Testis (tissue), 3 donors: ENCODE data around the gene MTUS2. TPM values are rescaled to one million over a fixed set of nuclear protein-coding genes. Genes with fewer than 3 reads are reported as not detected.

ENCODE experiments used
- DNase-seq: peaks from one replicate; pipeline ENCODE4 v3.0.0-alpha.2; 2019
- H3K27ac ChIP-seq, 2 donors: fragments of 200-600 bp; sonication (generic); one replicate each; pipeline ENCODE4 v1.5.1; 2019
- H3K27me3 ChIP-seq: fragments of 200-600 bp; sonication (generic); one replicate; pipeline ENCODE4 v1.5.1; 2019
- H3K36me3 ChIP-seq: fragments of 200-600 bp; sonication (generic); one replicate; pipeline ENCODE4 v1.5.1; 2017; ENCODE audit warnings: low read depth; ENCODE audit errors: missing control alignments
- H3K4me1 ChIP-seq: fragments of 200-600 bp; sonication (generic); one replicate; pipeline ENCODE4 v1.5.1; 2019
- H3K4me3 ChIP-seq, 2 donors: fragments of 200-600 bp; sonication (generic); one replicate each; pipeline ENCODE4 v1.5.1; 2017 to 2019
- H3K9me3 ChIP-seq: fragments of 200-600 bp; sonication (generic); one replicate; pipeline ENCODE4 v1.5.1; 2017
- CTCF ChIP-seq, 3 experiments: fragments of 450-650 bp in 2 of 3; fragments of 200-600 bp in 1 of 3; sonication (generic) in 1 of 3; IDR thresholded peaks; one replicate each; pipeline ENCODE4 v1.5.1; 2016 to 2019; ENCODE audit warnings: antibody characterized with exemption in 3 of 3, mild to moderate bottlenecking in 2 of 3, moderate library complexity in 1 of 3
- POLR2A ChIP-seq: fragments of 450-650 bp; IDR thresholded peaks from one replicate; pipeline ENCODE4 v1.6.1; 2017; ENCODE audit warnings: antibody characterized with exemption, mild to moderate bottlenecking, moderate library complexity
- WGBS, 2 donors: methylation state at CpG; one replicate each; pipeline ENCODE4 v1.1.5; 2018; 5-methylcytosine and 5-hydroxymethylcytosine counted together
- intact Hi-C: fragments of 100-400 bp; cut with DNase I; formaldehyde crosslinking; loops from one replicate; pipeline ENCODE4 v1.15.1; 2023; ENCODE audit warnings: low total_unique reads
- polyA plus RNA-seq: library from polyadenylated mRNA; stranded (reverse); fragments of 350-450 nt; fragmentation: Illumina TruSeq; extraction: RNeasy Lipid Tissue Mini Kit (QIAGEN cat#74804); gene quantifications from one replicate; pipeline ENCODE4 v1.2.3, GENCODE V29; 2014; ENCODE audit warnings: low read depth, low replicate concordance; ENCODE audit not compliant: insufficient read depth
- total RNA-seq, 2 donors: library from RNA; depleted of rRNA; stranded (reverse); fragments of >200 nt; gene quantifications; one replicate each; pipeline ENCODE4 v1.2.3, GENCODE V29; 2016

Gene MTUS2
- total and polyA plus RNA-seq, 3 donors from 2014 or later = 2.1 to 9.2 (median 8.3) TPM

- DNase-seq = no peak
- TF ChIP-seq POLR2A (no peak), CTCF (IDR thresholded peaks at IDR 0.05) (no peak)
- Histone ChIP-seq H3K4me1 (no peaks in the 10 kb centered on the region), H3K36me3 (no peaks in the 10 kb centered on the region), H3K27me3 (no peaks in the 10 kb centered on the region), H3K9me3 (no peaks in the 10 kb centered on the region), H3K27ac (no peak overlapping the region), H3K4me3 (no peak overlapping the region)
- 92 to 97% methylated on average over 2 of the region's 2 CpGs for WGBS, 2 donors
- intact Hi-C loops = no loop called here
Observed at GRCh38 chr13:29182216-29182615, 362.1 kb downstream of the MTUS2 start.

- TF ChIP-seq POLR2A (no peak), CTCF (IDR thresholded peaks at IDR 0.05) (no peak)
- no peak for DNase-seq
- Histone ChIP-seq H3K36me3 (no peaks in the 10 kb centered on the region), H3K4me3 (no peak overlapping the region), H3K4me1 (no peaks in the 10 kb centered on the region), H3K27me3 (no peaks in the 10 kb centered on the region), H3K27ac (no peak overlapping the region), H3K9me3 (no peaks in the 10 kb centered on the region)
- WGBS, 2 donors = 90 to 92% methylated on average over 2 of the region's 2 CpGs
- intact Hi-C loops = no loop called here
Observed at GRCh38 chr13:29185926-29186325, 365.8 kb downstream of the MTUS2 start.

- Histone ChIP-seq H3K4me3 (no peak overlapping the region), H3K27ac (no peak overlapping the region), H3K36me3 (no peaks in the 10 kb centered on the region), H3K27me3 (no peaks in the 10 kb centered on the region), H3K4me1 (no peaks in the 10 kb centered on the region), H3K9me3 (no peaks in the 10 kb centered on the region)
- intact Hi-C loops = no loop called here
- 90 to 92% methylated on average over 1 of the region's 1 CpG for WGBS, 2 donors
- no peak for DNase-seq
- TF ChIP-seq CTCF (IDR thresholded peaks at IDR 0.05) (no peak), POLR2A (no peak)
Observed at GRCh38 chr13:29187584-29187983, 367.4 kb downstream of the MTUS2 start.

- intact Hi-C loops = no loop called here
- no peak for TF ChIP-seq CTCF (IDR thresholded peaks at IDR 0.05)
- TF ChIP-seq POLR2A = no peak
- 88 to 92% methylated on average over 2 to 3 of the region's 3 CpGs for WGBS, 2 donors
Observed at GRCh38 chr13:29190298-29190697, 370.2 kb downstream of the MTUS2 start.

GRCh38 chr13:29193083-29193482 is 372.9 kb downstream of the MTUS2 start:
- no peaks in the 10 kb centered on the region for H3K36me3 ChIP-seq
- DNase-seq = no peak
- no peaks in the 10 kb centered on the region for H3K27me3 ChIP-seq
- no peaks in the 10 kb centered on the region for H3K9me3 ChIP-seq
- no peak overlapping the region for H3K4me3 ChIP-seq
- 88 to 95% methylated on average over 1 of the region's 1 CpG for WGBS, 2 donors
- TF ChIP-seq CTCF (IDR thresholded peaks at IDR 0.05) = no peak
- TF ChIP-seq POLR2A = no peak
- no peaks in the 10 kb centered on the region for H3K4me1 ChIP-seq
- intact Hi-C loops = no loop called here
- no peak overlapping the region for H3K27ac ChIP-seq

More at GRCh38 chr13:29190298-29190697, 370.2 kb downstream of the MTUS2 start:
- Histone ChIP-seq H3K9me3 (no peaks in the 10 kb centered on the region), H3K36me3 (no peaks in the 10 kb centered on the region), H3K27ac (no peak overlapping the region), H3K27me3 (no peaks in the 10 kb centered on the region), H3K4me3 (no peak overlapping the region), H3K4me1 (no peaks in the 10 kb centered on the region)
- no peak for DNase-seq
